GM19467 (cell line): ENCODE measurements around the gene MYH6.
"Not testable (repeated sequence)": the region's sequence is repeated elsewhere in the genome, so short reads cannot be mapped to it uniquely, and the experiment has no call there.

Source experiments
- ATAC-seq: cut with Tn5 transposase; IDR thresholded peaks from one replicate; pipeline ENCODE4 v1.9.1; 2021; ENCODE audit warnings: mild to moderate bottlenecking, moderate library complexity; ENCODE audit not compliant: unreplicated experiment

Gene MYH6

GRCh38 chr14:23399591-23399990 lies 8.5 kb downstream of the MYH6 start:
- no peak for ATAC-seq

GRCh38 chr14:23399136-23399535 lies 8.9 kb downstream of the MYH6 start:
- no peak for ATAC-seq

GRCh38 chr14:23398348-23398747 lies 9.7 kb downstream of the MYH6 start:
- ATAC-seq: no peak

- no peak for ATAC-seq
Measured at GRCh38 chr14:23396781-23397407, 11.2 kb downstream of the MYH6 start.

- no peak for ATAC-seq
Measured at GRCh38 chr14:23396126-23396525, 11.9 kb downstream of the MYH6 start.

- no peak for ATAC-seq
Measured at GRCh38 chr14:23392613-23393012, 15.5 kb downstream of the MYH6 start.

GRCh38 chr14:23389871-23390270 lies 18.2 kb downstream of the MYH6 start:
- not testable (repeated sequence) for ATAC-seq

- no peak for ATAC-seq
Measured at GRCh38 chr14:23389396-23389795, 18.7 kb downstream of the MYH6 start.

GRCh38 chr14:23388996-23389395 lies 19.1 kb downstream of the MYH6 start:
- no peak for ATAC-seq

- ATAC-seq: no peak
Measured at GRCh38 chr14:23387916-23388882, 19.9 kb downstream of the MYH6 start.

GRCh38 chr14:23386999-23387398 lies 21.1 kb downstream of the MYH6 start:
- ATAC-seq: no peak

GRCh38 chr14:23386266-23386657 lies 21.8 kb downstream of the MYH6 start:
- not testable (repeated sequence) for ATAC-seq

- ATAC-seq: no peak
Measured at GRCh38 chr14:23385642-23386265, 22.3 kb downstream of the MYH6 start.

GRCh38 chr14:23385244-23385641 lies 22.8 kb downstream of the MYH6 start:
- no peak for ATAC-seq

GRCh38 chr14:23384364-23385080 lies 23.6 kb downstream of the MYH6 start:
- no peak for ATAC-seq

GRCh38 chr14:23382731-23383440 lies 25.2 kb downstream of the MYH6 start:
- ATAC-seq: no peak

GRCh38 chr14:23382276-23382675 lies 25.8 kb downstream of the MYH6 start:
- no peak for ATAC-seq

- ATAC-seq: no peak
Measured at GRCh38 chr14:23381871-23382270, 26.2 kb downstream of the MYH6 start.

- ATAC-seq: no peak
Measured at GRCh38 chr14:23380976-23381375, 27.1 kb downstream of the MYH6 start.

- ATAC-seq: no peak
Measured at GRCh38 chr14:23380197-23380914, 27.7 kb downstream of the MYH6 start.
